EH (cell line): Measurements from ENCODE around the gene ZBTB20.
"Not testable (repeated sequence)": the region's sequence is repeated elsewhere in the genome, so short reads cannot be mapped to it uniquely, and the experiment has no call there.

Experiments used
- DNase-seq: peaks from one replicate; pipeline ENCODE4 v3.0.0-alpha.2; 2015; ENCODE audit warnings: low read depth

ZBTB20 gene

DNA sequence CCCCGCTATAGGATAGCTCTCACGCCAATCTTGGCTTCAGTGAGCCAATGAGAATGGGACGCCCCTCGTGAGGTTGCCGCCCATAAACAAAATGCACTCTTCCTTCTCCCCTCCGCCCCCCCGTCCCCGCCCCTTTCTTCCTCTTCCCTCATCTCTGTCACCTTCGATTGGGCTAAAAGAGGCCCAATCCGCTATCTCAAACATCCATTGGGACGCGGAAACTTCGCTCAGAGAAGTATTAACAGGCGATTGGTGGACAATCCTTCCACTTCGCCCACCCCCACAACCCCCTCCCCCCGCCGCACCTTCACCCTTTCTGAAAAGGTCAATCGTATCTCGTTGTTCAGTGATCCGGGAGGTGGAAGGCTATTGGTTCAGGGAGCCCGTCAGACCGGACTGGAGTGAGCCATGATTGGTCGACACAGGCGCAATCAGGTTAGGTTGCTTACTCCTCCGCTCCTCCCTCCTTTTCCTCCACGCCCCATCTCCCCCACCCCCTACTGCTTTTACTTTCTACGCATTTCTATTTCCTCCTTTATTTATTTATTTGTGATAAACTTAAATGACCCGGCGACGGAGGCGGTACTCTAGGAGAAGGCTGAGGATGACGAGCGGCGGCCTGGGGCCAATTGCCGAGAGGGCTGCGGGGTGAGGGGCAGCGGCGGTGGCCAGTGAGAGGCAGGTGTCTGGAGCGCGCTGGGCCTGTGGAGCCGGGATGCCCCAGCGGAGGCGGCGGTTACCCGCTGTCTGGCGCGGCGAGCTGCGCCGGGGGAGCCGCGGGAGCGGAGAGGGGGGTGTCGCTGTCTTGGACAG, 447 bp upstream of the ZBTB20 start:
- peak; percentile 100 for DNase-seq

GRCh38 chr3:115146032-115146417, 1.1 kb downstream of the ZBTB20 start:
- DNase-seq = peak; percentile 83

- DNase-seq = no peak
These were observed 5.9 kb downstream of the ZBTB20 start for GRCh38 chr3:115141033-115141757.

DNA sequence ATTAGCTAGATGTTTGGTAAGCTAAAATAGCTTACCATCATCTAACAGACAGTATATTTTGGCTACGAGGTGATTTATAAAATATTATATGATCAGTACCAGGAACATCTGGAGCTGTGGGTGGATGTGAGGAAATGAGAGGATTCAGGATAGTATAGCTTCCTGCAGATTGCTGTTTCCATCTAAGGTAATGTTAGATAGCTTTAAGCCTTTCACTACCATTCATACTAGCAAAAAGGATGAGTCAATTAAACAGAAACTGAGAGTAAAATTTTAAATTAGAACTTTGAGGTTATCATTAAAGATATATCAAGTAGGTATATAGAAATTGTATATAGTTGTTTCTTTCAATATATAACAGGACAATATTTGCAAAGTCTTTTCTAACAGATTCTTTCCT, 8.0 kb downstream of the ZBTB20 start:
- no peak for DNase-seq

DNA sequence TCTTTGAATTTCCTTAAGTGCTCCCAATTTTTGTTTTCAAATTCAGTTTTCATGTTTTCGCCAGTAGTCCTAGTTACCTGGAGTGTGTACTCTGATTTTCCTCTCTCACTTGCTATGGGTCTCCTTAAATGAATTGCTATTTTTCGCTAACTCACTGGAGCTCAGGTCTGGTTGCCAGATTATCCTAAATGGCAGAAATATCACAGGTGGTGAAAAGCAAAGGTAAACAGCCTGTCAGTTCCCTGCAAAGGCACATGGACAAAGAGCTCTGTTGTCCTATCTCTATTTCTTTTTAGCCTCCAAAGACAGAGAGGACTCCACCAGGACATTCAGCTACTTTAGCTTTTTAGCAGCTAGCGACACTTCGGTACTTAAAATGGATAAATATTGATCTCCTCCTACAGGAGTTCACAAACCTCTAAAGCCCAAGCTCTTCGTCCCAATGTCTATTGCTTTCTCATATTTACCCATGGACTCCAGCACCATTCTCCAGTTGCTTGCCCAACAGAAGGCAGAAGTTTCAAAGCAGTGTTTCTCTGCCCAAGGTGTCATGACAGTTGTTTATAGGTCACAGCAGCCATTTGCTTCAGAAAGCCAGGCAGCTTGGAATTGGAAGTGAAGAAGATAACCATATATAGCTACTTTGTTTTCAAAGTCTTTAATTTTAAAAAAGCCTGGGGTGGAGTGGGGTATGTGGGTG, 12.3 kb downstream of the ZBTB20 start:
- DNase-seq = no peak

DNA sequence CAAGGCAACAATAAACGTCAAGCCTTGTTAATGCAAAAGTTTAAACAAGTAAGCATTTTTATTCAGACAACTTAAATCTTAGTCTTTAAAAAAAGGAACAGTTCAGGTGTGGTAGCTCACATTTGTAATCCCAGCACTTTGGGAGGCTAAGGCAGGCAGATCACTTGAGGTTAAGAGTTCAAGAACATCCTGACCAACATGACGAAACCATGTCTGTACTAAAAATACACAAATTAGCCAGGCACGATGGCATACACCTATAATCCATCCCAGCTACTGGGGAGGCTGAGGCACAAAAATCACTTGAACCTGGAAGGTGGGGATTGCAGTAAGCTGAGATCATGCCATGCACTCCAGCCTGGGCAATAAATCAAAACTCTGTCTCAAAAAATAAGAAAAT, 19.9 kb downstream of the ZBTB20 start:
- no peak for DNase-seq

DNA sequence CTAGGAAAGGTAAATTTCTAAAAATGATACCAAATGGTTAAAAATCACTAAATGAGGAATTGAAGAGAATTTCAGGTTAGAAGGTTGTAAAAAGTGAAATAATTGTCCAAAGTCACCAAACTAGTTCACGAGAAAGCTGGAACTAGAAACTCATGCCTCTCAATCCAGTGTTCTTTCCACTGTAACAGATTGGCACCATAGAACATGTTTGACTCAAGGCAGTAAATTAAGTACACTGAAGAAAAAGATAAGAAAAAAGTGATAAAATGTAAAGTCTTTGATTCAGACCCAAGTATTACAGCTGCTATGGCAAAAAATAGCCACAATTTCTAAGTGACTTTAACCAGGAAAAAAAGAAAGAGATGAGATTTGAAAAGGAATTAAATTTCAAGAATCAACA, 26.5 kb downstream of the ZBTB20 start:
- no peak for DNase-seq

DNA sequence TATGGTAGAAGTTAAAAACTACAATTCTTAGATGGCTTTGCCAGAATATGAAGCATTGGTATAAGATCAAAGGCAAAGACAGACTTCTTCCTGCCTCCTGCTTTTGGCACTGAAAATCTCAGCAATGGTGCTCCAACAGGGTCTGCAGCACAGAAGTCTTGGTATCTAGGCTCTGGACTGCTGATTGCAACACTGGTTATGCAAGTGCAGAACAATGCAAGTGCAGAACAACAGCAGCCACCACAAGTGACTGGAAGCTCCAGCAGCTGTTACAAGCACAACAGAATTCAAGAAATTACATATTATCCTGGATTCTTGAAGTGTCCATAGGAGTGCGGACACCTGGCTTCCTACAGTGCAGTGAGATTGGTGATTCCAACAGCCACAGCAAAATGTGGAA, 33.7 kb downstream of the ZBTB20 start:
- DNase-seq = peak; percentile 8

GRCh38 chr3:115111632-115112031, 35.5 kb downstream of the ZBTB20 start:
- peak; percentile 11 for DNase-seq

GRCh38 chr3:115110830-115111229, 36.3 kb downstream of the ZBTB20 start:
- no peak for DNase-seq

GRCh38 chr3:115110066-115110465, 37.0 kb downstream of the ZBTB20 start:
- not testable (repeated sequence) for DNase-seq

GRCh38 chr3:115108614-115109013, 38.5 kb downstream of the ZBTB20 start:
- no peak for DNase-seq

GRCh38 chr3:115102046-115102445, 45.0 kb downstream of the ZBTB20 start:
- DNase-seq = no peak

DNA sequence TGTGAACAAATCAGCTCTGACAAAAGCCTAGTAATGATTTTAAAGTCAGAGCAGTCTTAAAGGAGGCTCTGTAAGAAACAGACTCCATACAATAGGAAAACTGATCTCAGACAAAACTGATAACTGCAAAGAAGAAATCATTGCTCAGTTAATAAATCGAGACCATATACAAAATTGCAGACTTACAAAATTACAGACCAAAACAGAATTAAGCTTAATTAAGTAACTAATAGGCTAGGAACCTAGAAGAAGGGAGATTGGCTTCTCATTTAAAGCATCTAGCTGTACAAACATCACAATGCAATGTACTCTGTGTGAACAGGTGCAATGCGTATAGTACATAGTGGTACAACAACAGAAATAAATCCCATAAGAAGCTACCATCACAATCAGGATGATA, 46.3 kb downstream of the ZBTB20 start:
- DNase-seq = no peak

DNA sequence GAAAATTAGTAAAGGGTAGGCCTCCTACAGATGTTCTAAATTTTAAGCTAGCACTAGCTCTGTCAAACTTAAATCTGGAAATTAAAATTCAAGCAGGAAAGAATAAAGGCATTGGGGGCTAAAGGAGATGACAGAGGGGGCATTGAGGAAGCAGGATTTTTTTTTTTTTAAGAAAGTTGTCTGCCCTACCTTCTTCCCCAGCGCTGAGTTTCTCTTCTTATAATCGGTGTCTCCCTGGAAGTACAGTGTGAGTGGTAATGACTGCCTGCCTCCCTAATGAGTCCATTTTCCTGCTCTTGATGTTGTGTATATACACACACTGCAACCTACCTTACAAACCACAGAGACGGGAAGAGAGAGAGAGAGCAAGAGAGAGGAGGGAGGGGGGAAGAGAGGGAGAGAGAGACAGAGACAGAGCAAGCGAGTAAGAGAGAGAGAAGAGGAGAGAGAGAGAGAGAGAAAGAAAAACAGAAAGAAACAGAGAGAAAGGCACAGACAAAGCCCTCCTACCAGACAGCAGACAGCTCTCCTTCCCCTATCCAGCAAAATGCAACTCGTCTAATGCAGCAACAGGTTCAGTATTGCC, 47.0 kb downstream of the ZBTB20 start:
- DNase-seq = peak; percentile 62

- DNase-seq = peak; percentile 27
These were observed 47.7 kb downstream of the ZBTB20 start for GRCh38 chr3:115099134-115099985.

DNA sequence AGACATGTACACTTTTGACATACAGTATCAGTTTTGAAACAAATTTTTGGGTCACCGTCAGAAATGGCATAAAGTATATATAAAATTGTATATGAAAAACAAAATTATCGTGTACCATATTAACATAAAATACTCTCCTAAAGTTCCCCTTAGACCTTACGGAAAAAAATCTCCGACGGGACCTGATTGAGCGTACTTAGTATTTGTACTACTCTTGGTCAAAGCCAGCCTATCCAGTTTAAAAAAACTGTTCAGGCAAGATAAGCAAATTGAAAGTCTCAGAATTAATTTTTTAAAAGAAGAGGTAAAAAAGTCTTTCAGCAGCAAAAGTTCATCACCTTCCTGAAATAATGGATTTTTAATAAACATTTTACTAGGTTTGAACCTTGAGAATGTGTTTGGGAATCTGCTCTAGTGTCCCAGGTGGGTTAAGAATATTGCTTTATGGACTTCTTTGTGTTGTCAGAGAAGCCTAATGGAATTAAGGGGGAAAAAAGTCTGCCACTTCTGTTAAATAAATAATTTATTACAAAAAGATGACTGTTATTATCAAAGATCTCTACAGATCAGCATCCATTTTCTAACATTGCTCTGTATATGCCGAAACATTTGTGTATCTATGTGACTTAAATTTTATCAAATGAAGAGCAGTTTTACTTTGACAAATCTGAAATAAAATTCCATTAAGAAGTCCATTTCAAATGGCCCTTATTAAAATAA, 48.6 kb downstream of the ZBTB20 start:
- DNase-seq = no peak

DNA sequence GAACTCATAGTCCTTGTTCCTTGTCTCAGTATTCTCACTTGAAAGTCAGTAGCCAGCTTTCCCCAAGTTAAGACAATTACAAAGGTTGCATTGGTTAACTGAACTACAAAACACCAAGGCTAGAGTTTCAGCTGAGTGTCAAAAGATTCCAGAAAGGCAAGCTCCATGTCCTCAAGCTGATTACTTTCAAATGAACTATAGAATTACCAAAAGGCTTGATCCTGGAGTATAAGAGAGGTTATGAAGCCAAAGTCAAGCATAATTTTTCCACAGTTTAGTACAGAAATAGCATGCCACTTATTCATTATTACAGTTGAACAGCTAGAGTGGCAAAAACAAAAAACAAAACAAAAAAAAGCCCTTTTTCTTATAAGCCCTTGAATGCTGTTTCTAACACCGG, 51.9 kb downstream of the ZBTB20 start:
- no peak for DNase-seq

- DNase-seq = peak; percentile 74
These were observed 54.8 kb downstream of the ZBTB20 start for GRCh38 chr3:115092220-115092791.

GRCh38 chr3:115090712-115091111, 56.4 kb downstream of the ZBTB20 start:
- no peak for DNase-seq

GRCh38 chr3:115089481-115089880, 57.6 kb downstream of the ZBTB20 start:
- DNase-seq = no peak
